ENCODE results near the gene RDM1.
"Not testable (repeated sequence)": the region's sequence is repeated elsewhere in the genome, so short reads cannot be mapped to it uniquely, and the experiment has no call there.

RDM1 gene

DNA sequence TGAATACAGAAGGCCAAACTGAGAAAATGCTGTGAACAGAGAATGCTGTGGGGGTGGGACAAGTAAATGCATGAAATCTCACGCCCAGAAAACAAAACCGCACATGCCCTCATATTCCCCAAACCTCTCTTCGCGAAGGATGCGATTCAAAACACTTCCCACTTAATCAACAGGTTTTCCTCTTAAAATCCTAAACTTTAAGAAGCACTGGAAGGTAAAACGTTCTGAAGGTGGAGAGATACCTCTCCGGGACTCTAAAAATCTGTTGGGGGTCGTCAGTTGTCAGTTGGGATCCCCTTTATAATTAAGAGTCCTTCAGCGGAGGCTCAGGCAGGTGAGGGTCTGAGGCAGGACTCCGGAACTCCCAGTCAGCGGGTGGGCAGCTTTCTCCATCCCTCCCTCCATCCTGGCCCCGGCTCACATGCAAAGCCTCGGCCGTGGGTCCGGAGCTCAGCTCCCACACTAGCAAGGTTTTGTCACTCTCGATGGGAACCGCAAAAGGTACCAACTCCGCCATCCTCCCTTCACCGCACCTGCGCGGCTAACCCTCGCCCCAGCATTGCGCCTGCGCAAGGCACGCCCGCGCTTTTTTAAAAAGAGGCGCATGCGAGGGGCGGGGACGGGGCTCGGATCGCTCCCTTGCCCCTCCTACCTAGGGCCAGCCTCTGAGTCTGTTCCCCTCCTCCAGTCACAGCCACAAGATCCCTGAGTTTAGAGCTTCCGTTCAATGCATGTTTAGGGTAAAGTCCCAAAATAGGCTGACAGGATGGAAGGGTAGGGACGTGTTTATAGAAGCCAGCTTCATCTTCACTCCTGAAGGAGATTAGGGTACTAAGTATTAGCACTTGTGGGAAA is at the start of gene RDM1:
Gene RDM1, minus strand, starts transcription at position 563 of the 855 bp plus-strand sequence. Its CDS starts 46 bp downstream, at position 517.
- DNase-seq (ENCODE audit: low read depth), result peak; percentile 45

DNA sequence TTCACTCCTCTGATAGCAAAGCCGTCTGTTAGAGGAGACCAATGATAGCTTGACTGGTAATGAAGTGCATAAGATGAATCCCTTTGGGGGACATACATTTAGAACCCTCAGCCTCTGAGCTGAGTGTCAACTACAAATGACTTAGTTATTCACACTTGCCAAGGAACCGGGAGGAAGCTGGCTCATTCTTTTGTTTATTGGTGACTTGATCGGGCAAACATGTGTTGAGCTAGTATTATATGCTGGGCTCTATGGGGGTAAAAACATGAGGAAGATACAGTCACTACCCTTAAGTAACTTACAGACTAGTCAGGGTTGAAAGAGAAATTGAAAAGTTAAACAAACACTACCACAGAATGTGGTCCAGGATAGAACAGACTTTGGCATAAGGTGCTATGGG is 47.8 kb upstream of the RDM1 start:
- no peak for DNase-seq (ENCODE audit: low read depth)

- no peak for DNase-seq (ENCODE audit: low read depth)
Observed at GRCh38 chr17:35977509-35977908, 46.9 kb upstream of the RDM1 start.

DNA sequence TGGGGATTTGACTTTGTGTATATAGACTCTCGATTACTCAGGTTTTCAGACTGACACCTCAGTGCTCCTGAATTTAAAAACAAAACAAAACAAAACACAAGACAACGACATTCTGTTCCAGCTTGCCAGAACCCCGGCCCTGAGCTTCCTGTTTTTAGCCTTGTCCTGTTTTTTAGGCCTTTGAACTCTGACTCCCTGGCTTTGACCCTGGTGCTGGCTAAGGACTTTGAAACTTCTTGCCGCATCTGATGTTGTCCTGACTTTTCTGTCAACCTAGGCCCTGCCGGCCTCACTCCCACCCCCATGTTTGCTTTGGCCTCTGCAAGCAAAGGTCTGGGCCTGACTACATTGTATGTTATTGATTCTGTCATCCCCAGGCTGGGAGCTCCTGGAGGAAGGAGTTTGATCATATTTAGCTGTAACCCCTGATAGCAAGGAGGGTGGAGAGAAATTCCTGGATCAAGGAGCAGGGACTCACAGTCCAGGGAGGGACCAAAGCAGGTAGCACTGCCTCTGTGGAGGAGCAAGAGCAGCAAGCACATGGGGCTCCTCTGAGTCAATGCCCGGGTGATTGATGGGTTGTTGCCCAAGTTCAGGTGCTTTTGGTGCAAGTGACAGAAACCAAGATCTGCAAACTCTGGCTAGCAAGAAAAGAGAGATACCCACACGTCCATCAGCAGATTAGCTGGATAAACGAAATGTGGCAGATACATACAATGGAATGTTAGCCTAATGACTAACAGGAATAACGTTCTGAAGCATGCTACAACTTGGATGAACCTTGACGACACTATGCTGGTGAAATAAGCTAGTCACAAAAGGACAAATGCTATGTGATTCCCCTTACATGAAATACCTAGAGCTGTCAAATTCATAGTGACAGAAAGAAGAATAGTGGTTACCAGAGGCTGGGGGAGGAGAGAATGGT is 43.0 kb upstream of the RDM1 start:
- DNase-seq (ENCODE audit: low read depth), result no peak

DNA sequence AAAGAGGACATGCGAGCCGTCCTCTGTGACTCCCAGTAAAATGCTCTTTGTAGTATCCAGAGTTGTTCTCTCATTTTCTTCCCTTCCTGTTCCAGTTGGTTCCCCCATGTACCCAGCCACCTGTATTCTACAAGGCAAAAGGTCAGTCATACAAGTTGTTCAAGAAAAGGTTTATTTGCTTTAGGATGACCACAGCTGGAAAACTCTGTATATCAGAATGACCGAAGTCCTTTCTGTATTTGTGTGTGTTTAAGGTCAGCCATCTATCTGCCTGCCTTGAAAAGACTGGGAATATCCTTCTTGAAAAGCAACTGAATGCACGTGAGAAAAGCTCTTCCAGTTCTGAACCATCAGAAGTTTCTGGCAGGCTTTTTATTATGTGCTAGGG is 42.4 kb upstream of the RDM1 start:
- no peak for DNase-seq (ENCODE audit: low read depth)

DNA sequence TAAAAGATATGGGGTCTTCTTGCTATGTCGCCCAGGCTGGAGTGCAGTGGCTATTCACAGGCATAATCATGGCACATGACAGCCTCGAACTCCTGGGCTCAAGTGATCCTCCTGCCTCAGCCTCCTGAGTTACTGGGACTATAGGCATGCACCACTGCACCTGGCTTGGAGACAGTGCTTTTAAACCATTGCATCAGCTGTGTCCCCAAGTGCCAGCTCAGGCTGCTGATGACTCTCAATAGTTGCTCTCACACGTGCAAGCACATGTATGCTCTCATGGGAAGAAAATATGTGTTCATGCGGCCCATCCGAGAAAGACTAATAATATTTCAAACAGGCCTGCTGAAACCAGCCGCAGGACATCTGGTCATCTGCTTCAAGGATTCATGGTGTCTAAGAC is 42.0 kb upstream of the RDM1 start:
- no peak for DNase-seq (ENCODE audit: low read depth)

GRCh38 chr17:35972066-35972465 is 41.5 kb upstream of the RDM1 start:
- no peak for DNase-seq (ENCODE audit: low read depth)

- peak; percentile 49 for DNase-seq (ENCODE audit: low read depth)
Observed at GRCh38 chr17:35969558-35970380, 39.2 kb upstream of the RDM1 start.

GRCh38 chr17:35968520-35969054 is 38.0 kb upstream of the RDM1 start:
- DNase-seq (ENCODE audit: low read depth), result no peak

DNA sequence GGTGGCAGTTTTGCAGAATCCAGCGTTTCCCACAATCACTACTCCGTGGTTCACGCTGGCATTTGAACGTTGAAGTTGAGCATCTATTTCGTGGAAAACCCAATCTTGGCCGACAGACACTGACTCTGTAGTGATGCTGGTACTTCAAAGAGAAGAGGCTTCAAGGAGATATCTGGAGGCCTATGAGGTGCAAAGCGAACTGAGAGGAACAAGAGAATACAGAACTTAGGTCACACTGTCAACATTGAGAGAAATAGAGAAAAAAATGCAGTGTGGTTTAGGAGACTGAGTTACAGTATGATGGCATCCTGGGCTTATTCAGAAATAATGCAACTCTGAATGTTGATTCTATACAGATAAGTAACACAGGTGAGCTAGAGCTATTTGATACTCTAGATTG is 34.7 kb upstream of the RDM1 start:
- no peak for DNase-seq (ENCODE audit: low read depth)

DNA sequence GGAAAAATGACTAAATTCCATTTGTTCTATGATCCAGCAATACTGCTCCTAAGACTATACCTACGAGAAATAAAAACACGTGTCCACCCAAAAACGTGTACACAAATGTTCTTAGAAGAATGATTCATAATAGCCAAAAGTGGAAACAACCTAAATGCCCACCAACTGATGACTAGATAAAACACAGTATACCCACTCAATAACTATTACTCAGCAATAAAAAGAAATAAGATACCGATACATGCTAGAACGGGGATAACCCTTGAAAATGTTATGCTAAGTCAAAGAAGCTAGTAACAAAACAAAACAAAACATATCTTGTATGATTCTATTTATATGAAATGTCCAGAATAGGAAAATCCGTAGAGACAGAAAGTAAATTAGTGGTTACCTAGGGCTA is 33.1 kb upstream of the RDM1 start:
- no peak for DNase-seq (ENCODE audit: low read depth)

DNA sequence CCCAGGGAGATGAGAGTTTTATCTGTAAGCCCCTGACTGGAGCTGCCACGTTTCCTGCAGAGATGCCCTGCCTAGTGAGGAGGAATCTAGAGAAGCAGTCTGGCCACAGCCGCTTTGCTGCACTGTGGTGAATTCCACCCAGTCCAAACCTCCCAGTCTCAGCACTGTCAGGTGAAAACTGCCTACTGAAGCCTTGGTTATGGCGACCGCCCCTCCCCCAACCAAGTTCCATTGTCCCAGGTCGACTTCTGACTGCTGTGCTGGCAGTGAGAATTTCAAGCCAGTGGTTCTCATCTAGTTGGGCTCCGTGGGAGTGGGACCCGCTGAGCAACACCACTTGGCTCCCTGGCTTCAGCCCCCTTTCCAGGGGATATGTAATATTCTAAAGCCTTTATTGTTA is 23.1 kb upstream of the RDM1 start:
- DNase-seq (ENCODE audit: low read depth), result no peak

DNA sequence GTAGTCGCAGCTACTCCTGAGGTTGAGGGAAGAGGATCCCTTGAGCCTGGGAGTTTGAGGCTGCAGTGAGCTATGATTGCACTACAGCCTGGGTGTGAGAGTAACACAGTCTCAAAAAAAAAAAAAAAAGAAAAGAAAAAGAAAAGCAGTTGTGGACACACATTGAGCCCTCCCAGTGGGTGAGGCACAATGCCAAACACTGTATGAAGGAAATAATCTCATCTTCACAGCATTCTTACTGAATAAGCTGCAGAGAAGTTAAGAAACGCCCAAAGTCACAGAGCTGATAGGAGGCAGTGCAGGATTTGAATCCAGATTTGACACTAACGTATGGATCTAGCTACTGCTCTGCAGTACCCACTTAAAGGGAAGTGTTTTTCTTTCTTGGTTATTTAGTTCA is 18.8 kb upstream of the RDM1 start:
- no peak for DNase-seq (ENCODE audit: low read depth)

DNA sequence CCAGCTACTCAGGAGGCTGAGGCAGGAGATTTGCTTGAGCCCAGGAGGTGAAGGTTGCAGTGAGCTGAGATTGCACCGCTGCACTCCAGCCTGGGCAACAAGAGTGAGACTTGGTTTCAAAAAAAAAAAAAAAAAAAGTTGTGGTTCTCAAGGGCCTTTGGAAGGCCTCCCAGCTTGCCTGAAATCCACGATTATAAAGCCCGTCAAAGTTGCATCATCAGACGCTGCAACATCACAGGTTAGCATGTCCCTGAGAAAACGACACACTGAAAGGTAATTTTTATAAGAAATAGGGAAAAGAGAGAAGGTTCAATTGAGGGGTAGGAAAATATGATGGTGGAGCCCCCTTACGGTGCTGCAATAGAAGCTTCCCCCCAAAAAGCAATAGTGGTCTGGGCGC is 17.5 kb upstream of the RDM1 start:
- DNase-seq (ENCODE audit: low read depth), result no peak

DNA sequence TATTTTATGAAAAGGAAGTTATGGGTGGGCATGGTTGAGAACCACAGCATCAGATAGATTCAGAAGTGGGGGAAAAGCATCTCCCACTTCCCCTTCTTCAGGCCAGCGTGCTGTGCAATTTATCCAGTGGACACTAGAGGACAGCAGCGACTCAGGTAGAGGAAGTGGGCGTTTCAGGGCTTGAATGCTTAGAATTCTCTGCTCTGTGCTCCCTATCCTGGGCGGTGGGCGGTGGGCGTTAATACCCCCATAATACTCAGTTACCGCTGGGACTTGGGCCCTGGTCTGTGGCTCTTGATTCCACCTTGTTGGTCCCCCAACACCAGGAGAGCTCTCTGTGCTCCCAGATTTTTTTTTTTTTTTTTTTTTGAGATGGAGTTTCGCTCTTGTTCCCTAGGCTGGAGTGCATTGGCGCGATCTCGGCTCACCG is 16.6 kb upstream of the RDM1 start:
- peak; percentile 50 for DNase-seq (ENCODE audit: low read depth)

DNA sequence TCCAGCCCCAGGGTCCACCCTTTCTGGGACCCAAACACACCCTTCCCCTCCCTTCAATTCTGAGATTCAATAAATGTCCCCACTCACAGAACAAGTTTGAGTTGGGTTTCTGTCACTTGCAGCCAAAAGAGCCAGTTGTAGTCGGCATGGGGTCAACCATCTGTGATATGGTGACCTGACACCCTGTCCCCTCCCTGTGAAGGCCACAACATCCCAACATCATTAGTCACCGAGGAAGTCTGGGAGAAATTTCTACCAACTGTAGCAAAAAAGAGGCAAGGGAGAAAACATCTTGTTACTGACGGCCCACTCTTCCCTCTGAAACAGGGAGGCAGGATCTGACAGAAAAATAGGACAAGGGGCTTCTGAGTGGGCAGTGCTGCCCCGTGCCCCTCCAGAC is 13.6 kb upstream of the RDM1 start:
- no peak for DNase-seq (ENCODE audit: low read depth)

DNA sequence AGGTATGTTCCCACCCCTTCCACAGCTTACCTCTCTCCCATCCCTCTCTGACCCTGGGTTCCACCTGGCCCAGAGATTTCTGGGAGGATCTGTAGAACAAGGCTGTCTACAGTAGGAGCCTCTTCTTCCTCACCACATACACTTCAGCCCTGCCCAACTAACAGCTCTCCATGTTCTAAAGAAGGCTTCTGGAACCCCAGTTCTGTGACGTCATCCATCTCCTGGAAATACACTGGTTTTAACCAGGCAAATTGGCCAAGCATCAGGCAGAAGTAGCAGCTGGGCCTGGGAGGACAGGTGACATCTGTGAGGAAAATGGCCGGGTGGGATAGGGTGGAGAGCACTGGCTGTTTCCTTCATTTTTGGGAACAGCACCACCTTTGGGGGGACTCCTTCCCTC is 13.0 kb upstream of the RDM1 start, which contains the start of gene LYZL6:
Gene LYZL6, minus strand, starts transcription at position 177 of the 400 bp plus-strand sequence. CDS start 4,357 bp downstream, outside the sequence.
- DNase-seq (ENCODE audit: low read depth), result no peak

DNA sequence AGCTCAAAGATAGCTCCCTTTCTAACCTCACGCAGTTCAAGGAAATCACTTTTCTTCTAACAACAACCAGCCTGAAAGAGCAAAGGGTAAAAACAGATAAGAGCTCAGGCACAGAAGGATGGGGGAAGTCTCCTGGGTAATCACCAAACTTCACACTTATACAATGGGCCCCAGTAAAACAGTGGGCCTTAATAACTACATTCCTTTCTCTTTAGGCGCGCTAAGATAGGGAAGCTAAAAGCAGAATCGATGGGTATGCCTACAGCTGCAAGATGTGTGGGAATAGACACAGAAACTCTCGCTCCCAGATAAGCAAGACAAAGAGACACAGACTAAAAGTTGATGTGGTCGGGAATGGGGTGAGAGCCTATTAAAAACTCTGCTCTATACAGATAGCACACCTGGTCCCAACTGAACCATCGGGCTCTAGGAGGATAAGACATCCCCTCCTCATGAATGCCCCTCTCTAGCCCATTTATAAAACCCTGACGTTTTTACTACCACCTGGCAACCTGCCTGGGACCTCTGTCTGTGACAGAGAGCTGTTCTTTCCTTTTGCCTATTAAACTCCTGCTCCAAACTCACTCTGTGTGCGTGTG is 12.1 kb upstream of the RDM1 start:
- DNase-seq (ENCODE audit: low read depth), result peak; percentile 36

DNA sequence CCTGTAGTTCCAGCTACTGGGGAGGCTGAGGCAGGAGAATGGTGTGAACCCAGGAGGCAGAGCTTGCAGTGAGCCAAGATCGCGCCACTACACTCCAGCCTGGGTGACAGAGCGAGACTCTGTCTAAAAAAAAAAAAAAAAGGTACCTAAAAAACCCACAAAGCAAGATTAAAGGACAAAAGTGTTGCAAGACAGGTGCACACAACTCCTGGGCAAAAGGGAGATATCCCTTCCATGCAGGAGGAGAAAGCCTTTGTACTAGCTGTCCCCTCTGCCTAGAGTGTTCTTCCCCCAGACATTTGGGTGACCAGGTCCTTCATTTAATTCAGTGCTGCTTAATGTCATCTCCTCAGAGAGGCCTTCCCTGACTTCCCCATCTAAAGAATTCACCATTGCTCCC is 7.9 kb upstream of the RDM1 start:
- DNase-seq (ENCODE audit: low read depth), result not testable (repeated sequence)

DNA sequence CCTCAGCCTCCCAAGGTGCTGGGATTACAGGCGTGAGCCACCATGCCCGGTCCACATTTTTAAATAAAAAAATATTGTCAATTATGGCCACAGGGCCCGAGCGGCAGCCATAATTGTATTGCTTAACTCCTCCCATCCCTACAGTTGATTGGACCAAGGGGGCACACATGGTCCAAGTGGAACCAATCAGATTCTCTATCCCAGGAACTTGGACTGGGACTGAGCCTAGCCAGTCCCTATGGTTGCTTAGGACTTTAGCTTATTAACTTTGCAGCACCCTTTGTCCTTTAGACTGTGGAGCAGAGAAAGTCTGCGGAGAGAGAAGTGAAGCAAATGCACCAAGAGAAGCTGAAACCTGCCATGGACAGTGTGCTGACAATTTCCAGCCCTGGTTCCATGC is 5.5 kb upstream of the RDM1 start:
- no peak for DNase-seq (ENCODE audit: low read depth)

- DNase-seq (ENCODE audit: low read depth), result no peak
Observed at GRCh38 chr17:35934760-35935159, 4.2 kb upstream of the RDM1 start.
